ENCODE data around the gene GATAD2A.
A peak's percentile ranks its signal among the peaks of the same experiment; 100 is the strongest.

The GATAD2A gene

DNA sequence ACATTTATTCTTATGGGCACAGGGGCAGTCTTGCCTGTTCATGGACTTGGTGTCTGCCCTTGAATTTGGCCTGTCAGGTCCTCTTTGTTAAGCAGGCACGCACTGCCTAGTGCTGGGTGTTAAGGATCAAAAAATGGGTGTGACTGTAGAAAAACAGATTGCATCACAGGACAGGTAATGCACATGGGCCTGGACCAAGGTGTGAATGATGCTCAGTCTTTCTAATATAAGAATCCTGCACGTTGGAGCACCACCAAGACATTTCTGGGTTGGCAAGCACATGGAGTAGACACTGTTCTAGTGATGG, 33.7 kb downstream of the GATAD2A start:
- no peak overlapping the region for H3K4me3 ChIP-seq (ENCODE audit: low read depth, low read length)
- TF ChIP-seq, protein P1, sequence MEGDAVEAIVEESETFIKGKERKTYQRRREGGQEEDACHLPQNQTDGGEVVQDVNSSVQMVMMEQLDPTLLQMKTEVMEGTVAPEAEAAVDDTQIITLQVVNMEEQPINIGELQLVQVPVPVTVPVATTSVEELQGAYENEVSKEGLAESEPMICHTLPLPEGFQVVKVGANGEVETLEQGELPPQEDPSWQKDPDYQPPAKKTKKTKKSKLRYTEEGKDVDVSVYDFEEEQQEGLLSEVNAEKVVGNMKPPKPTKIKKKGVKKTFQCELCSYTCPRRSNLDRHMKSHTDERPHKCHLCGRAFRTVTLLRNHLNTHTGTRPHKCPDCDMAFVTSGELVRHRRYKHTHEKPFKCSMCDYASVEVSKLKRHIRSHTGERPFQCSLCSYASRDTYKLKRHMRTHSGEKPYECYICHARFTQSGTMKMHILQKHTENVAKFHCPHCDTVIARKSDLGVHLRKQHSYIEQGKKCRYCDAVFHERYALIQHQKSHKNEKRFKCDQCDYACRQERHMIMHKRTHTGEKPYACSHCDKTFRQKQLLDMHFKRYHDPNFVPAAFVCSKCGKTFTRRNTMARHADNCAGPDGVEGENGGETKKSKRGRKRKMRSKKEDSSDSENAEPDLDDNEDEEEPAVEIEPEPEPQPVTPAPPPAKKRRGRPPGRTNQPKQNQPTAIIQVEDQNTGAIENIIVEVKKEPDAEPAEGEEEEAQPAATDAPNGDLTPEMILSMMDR (IDR thresholded peaks at IDR 0.05; ENCODE audit: insufficient read depth, low read depth, low read length, missing control alignments) = no peak
- no peak for DNase-seq (ENCODE audit: low read depth)

DNA sequence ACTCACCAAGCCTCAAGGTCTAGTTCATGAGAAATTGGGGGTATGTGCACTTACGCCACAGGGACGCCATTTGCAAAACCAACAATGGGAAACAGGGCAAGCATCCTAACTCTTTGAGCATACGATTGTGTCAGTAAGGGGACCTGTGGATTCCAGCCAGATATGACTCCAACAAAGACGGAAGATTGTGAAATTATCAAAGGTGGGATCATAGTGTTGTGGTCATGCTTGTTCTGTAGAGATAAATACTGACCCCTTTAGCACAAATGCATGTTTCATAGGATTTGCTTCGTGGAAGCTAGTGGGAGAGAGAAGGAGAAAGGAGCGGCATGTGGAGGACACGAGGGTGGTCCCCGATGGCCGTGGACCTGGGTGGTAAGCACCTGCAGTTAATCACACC, 37.8 kb downstream of the GATAD2A start:
- TF ChIP-seq, protein P1 (IDR thresholded peaks at IDR 0.05; ENCODE audit: insufficient read depth, low read depth, low read length, missing control alignments) = no peak
- no peak overlapping the region for H3K4me3 ChIP-seq (ENCODE audit: low read depth, low read length)
- no peak for DNase-seq (ENCODE audit: low read depth)

DNA sequence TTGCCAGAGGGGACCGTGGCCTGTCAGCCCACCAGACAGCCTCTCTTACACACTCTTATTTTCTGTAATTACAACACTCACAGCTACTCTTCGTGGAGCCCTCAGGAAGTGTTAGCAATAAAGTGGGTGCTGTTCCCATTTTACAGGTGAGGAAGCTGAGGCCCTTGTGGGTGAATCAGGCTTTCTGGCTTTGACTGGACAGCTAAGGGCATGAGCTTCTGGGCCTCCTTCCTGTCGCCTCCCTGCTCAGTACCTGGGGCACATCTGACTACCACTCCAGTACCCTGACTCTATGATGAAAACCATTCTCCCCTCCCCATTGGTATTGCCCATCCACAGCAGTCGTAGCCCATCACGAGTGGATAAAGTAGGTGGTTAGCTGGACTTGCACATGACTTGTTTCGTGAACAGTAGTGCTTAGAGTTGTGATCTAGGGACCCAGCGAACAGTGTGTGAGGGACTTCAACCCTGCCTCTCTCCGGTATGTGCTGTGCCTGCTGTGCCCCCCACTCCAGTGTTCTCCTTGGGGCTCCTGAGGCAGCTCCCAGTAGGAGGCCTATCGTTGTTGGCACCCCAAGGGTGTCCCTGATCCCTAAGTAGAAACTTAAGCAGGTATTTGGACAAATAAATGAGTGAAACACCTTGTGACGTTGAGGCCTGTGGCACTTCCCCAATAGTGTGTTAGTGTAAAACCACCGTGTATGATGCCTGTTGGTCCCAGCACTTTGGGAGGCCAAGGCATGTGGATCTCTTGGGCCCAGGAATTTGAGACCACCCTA, 38.6 kb downstream of the GATAD2A start:
- TF ChIP-seq, protein P1 (IDR thresholded peaks at IDR 0.05; ENCODE audit: insufficient read depth, low read depth, low read length, missing control alignments) = no peak
- H3K4me3 ChIP-seq (ENCODE audit: low read depth, low read length) = no peak overlapping the region
- peak; percentile 57 for DNase-seq (ENCODE audit: low read depth)

DNA sequence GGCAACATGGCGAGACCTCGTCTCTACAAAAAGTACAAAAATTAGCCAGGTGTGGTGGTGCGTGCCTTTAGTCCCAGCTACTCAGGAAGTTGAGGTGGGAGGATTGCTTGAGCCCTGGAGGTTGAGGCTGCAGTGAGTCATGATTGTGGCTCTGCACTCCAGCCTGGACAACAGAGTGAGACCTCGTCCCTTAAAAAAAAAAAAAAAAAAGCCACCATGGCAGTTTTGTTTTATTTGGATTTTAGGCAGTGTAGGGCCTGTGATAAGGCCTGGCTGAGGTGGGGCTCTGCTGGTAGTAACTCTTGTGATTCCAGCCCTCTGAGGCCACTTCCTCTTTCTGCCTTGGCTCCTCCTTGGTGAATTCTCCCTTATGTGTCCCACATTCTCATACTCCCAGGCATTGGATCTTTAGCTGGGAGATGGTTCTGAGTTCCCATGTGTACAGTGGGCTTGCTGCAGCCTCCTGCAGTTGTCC, 39.2 kb downstream of the GATAD2A start:
- H3K4me3 ChIP-seq (ENCODE audit: low read depth, low read length) = no peak overlapping the region
- TF ChIP-seq, protein P1 (IDR thresholded peaks at IDR 0.05; ENCODE audit: insufficient read depth, low read depth, low read length, missing control alignments) = no peak
- peak; percentile 56 for DNase-seq (ENCODE audit: low read depth)

DNA sequence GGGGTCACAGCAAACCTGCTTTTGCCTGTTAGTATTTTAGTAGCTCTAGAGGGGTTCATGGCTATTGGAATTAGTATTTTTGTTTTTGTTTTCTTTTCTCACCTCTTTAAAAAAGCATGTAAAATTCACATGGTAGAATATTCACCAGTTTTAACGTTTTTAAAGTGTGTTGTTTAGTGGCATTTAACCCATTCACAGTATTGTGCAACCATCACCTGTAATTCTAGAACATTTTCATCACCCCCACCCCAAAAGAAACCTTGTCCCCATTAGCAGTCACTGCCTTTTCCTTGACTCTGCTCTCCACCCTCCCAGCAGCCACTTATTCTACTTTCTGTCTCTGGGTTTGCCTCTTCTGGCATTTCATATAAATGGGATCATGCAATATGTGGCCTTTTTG, 39.8 kb downstream of the GATAD2A start:
- TF ChIP-seq, protein P1 (IDR thresholded peaks at IDR 0.05; ENCODE audit: insufficient read depth, low read depth, low read length, missing control alignments) = no peak
- no peak overlapping the region for H3K4me3 ChIP-seq (ENCODE audit: low read depth, low read length)
- no peak for DNase-seq (ENCODE audit: low read depth)

DNA sequence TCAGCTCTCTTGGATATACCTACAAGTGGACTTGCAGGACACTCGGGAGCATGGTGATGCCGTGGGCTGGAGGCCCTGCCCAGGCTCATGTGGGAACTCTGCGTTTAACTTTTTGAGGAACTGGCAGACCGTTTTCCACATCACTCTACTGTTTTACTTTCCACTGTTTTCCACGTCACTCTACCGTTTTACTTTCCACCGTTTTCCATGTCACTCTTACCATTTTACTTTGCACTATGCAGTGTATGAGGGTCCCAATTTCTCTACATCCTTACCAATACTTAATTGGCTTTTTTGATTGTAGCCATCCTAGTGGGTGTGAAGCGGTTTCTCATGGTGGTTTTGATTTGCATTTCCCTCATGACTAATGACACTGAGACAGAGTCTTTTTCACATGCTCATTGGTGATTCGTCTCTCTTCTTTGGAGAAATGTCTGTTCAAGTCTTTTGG, 40.5 kb downstream of the GATAD2A start:
- H3K4me3 ChIP-seq (ENCODE audit: low read depth, low read length) = no peak overlapping the region
- DNase-seq (ENCODE audit: low read depth) = peak; percentile 66
- TF ChIP-seq, protein P1 (IDR thresholded peaks at IDR 0.05; ENCODE audit: insufficient read depth, low read depth, low read length, missing control alignments) = no peak
